HG02798 (cell line): ENCODE data around the gene ADK.
"Not testable (repeated sequence)": the region's sequence is repeated elsewhere in the genome, so short reads cannot be mapped to it uniquely, and the experiment has no call there.

Source experiments
- ATAC-seq: cut with Tn5 transposase; IDR thresholded peaks from one replicate; pipeline ENCODE4 v1.9.1; 2021; ENCODE audit warnings: mild to moderate bottlenecking; ENCODE audit not compliant: unreplicated experiment, poor library complexity

ADK gene

DNA sequence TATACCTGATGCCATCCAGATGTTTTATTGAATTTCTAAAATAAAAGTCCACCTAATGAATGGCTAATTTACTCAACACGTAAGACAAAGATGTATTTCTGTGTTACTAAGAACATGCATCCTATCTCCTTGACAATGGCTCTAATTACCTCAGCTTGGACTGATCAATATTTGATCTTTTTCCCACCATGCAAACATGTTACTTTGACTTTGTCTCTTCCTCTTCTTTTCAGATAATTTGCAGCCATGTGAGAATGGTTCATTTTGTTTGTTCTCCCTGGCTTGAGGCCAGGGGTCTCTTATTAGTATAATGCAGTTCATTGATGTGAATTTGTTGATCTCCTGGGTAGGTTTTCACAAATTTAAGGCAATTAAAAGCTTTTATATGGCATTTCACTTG, 302.1 kb downstream of the ADK start:
- no peak for ATAC-seq

GRCh38 chr10:74457478-74457877, 306.5 kb downstream of the ADK start:
- ATAC-seq = not testable (repeated sequence)

- ATAC-seq = no peak
Measured at GRCh38 chr10:74460812-74461211, 309.8 kb downstream of the ADK start.

DNA sequence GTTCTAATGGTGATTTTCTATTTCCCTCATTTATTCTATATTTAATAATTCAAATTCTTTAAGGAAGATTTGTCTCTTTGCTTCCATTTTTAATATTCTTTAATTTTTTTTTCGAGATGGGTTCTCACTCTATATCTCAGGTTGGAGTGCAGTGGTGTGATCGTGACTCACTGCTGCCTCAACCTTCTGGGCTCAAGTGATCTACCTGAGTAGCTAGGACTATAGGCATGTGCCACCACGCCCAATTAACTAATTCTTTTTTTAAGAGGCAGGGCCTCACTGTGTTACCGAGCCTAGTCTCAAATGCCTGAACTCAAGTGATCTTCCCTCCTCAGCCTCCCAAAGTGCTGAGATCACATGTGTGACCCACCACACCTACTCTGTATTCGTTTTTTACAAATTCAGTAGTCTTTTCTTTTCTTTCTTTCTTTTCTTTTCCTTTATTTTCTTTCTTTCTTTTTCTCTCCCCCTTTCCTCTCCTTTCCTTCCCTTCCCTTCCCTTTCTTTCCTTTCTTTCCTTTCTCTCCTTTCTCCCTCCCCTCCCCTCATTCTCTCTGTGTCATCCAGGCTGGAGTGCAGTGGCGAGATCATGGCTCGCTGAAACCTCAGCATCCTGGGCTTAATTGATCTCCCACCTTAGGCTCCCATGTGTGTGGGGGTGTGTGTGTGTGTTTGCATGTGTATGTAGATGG, 323.1 kb downstream of the ADK start:
- ATAC-seq = no peak

DNA sequence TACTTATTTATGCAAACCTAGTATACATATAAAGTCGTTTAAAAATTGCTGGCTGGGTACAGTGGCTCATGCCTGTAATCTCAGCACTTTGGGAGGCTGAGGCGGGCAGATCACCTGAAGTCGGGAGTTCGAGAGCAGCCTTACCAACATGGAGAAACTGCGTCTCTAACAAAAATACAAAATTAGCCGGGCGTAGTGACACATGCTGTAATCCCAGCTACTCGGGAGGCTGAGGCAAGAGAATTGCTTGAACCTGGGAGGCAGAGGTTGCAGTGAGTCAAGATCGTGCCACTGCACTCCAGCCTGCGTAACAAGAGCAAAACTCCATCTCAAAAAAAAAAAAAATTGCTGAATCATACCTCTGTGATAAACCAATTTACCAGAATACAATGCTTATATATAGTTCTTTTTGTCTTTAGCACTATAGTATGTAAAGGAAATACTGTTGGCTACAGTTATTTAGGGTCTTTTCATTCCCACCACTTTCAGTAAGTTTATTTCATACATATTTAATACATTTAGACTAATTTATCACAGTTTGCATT, 325.2 kb downstream of the ADK start:
- not testable (repeated sequence) for ATAC-seq

GRCh38 chr10:74480778-74481177, 329.8 kb downstream of the ADK start:
- ATAC-seq = no peak

DNA sequence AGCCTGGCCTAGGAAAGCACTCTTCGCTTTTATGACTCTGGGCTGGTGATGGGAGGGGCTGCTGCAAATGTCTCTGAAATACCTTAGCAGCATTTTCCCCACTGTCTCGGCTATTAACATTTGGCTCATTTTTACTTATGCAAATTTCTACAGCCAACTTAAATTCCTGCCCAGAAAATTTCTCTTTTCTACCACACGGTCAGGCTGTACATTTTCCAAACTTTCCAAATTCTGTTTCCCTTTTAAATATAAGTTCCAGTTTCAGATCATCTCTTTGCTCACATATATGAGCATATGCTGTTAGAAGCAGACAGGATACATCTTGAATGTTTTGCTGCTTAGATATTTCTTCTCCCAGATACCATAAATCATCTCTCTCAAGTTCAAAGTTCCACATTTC, 332.3 kb downstream of the ADK start:
- ATAC-seq = no peak

DNA sequence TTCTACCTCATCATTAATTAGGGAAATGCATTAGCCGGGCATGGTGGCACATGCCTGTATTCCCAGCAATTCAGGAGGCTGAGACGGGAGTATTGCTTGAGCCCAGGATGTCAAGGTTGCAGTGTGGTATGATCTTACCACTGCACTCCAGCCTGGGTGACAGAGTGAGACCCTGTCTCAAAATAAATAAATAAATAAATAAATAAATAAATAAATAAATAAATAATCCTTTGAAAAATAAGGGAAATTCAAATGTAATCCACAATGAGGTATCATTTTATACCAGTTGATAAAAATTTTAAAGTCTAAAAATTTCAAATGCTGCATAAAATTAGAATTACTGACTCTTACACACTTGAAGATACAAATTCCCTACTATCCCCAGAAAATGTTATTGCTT, 334.3 kb downstream of the ADK start:
- no peak for ATAC-seq

- no peak for ATAC-seq
Measured at GRCh38 chr10:74486659-74487058, 335.6 kb downstream of the ADK start.

- ATAC-seq = no peak
Measured at GRCh38 chr10:74488907-74489306, 337.9 kb downstream of the ADK start.

DNA sequence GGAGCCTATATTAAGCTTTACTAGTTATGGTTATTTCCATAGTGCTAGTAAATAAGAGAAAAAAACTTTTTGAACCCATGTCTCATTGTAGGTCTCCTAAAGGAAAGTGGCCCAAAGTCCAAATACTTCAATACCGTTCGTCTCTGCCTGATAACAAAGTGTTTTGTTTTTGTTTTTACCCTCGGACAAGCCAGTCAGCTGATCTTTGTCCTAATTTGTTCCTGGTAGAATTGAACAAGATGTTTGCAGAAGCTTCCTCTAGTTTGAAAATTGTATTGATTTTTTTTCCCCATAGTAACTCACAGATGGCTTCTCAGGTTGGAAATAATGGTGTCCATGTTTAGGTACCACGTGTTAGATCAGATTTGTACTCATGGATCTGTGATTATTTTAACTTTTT, 339.5 kb downstream of the ADK start:
- ATAC-seq = no peak

- ATAC-seq = no peak
Measured at GRCh38 chr10:74491014-74491413, 340.0 kb downstream of the ADK start.

GRCh38 chr10:74496276-74496675, 345.3 kb downstream of the ADK start:
- not testable (repeated sequence) for ATAC-seq

DNA sequence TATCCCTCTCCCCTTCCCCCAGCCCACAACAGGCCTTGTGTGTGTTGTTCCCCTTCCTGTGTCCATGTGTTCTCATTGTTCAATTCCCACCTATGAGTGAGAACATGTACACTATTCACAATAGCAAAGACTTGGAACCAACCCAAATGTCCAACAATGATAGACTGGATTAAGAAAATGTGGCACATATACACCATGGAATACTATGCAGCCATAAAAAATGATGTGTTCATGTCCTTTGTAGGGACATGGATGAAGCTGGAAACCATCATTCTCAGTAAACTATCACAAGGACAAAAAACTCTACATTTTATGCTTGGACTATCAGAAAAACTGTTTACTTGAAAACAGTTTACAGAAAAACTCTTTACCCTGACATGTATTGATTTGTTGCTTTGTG, 347.6 kb downstream of the ADK start:
- ATAC-seq = not testable (repeated sequence)

DNA sequence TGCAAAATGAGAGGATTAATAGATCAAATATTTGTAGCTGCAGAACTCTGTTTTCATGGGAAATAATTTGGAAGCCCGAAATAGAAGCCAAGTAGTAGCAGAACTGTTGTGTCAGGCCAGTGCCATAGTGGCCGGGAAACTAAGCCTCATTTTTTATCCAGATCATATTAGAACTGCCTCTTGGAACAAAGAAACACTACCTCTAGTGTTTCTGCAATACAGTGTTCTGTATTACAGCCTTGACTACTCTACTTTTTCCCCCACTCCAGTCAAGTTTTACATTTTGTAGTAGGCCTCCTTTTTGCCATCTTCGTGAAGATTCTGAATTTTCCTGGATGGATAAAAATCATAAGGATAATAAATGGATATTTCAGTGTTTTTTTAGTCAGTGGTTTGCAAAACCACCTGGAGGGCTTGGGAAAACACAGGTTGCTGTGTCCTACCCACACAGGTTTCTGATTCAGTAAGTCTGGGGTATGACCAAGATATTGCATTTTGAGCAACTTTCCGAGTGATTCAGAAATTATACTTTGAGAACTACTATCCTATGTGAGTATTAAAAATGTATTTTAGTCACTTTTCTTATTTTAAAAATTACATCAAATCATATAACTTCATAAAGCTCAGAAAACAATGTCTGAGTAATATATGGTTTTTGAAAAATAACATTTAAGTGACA, 349.1 kb downstream of the ADK start:
- ATAC-seq = no peak

- ATAC-seq = no peak
Measured at GRCh38 chr10:74500816-74501215, 349.8 kb downstream of the ADK start.

GRCh38 chr10:74502963-74503608, 352.1 kb downstream of the ADK start:
- no peak for ATAC-seq

DNA sequence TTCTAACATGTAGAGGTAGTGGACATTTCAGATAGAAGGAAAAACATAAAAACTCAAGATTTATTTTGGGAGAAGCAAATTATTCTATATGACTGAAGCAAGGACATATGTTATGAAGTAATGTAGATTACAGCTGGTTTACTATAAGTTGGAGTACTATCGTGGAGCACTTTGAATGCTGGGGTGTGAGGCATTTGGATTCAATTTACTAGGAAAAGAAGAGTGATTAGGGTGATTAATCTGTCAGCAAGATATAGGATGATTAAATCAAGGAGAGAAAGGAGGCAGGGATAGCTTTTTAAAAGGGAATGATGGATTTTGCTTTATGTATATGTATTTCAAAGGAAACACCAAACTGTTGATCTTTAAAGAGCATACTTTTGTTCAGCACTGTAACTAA, 356.9 kb downstream of the ADK start:
- ATAC-seq = no peak

DNA sequence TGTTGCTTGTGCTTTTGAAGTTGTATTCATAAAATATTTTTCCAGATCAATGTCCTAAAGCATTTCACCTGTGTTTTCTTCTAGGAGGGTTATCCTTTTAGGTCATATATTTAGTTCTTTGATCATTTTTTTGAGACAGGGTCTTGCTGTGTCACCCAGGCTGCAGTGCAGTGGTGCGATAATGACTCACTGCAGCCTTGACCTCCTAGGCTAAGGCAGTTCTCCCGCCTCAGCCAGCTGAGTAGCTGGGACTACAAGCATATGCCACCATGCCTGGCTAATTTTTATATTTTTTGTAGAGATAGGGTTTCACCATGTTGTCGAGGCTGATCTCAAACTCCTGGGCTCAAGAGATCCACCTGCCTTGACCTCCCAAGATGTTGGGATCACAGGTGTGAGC, 359.6 kb downstream of the ADK start:
- no peak for ATAC-seq

GRCh38 chr10:74511051-74511450, 360.0 kb downstream of the ADK start:
- no peak for ATAC-seq

GRCh38 chr10:74514322-74514721, 363.3 kb downstream of the ADK start:
- no peak for ATAC-seq
